Heart left ventricle (tissue), 13 donors: ENCODE data around the gene KCNQ1.

Source experiments
- POLR2A ChIP-seq, 2 donors: fragments of 450-650 bp; IDR thresholded peaks; one replicate each; pipeline ENCODE4 v1.6.1; 2017; ENCODE audit warnings: antibody characterized with exemption in 2 of 2, mild to moderate bottlenecking in 2 of 2, moderate library complexity in 2 of 2
- TF ChIP-seq, protein P1 (sequence below), 12 donors: fragments of 200-600 bp; sonication (generic) in 4 of 12; IDR thresholded peaks; one replicate each; pipeline versions ENCODE4 v1.5.0 to v1.8.0; 2018 to 2022; ENCODE audit warnings: antibody characterized with exemption in 12 of 12, mild to moderate bottlenecking in 5 of 12
- donor health status: ischemic (EF 13 %, LVEDD 7.1; RV severe dilation, severe dysfunction).
- donor health status: DM: no; HTN: yes; CAD: no.
- donor health status: DM: no; HTN: no; CAD: no.
- donor health status: ischemic (EF 25% LVEDD 6.9; RV normal size, moderate dysfunction).
- donor health status: ischemic (EF 25% LVEDD 5.7; RV mildly dilated, moderate dysfunction).
- donor health status: ischemic (EF 35%, LVEDD 5.7; RV mildly dilated, moderate dysfunction).
- donor health status: nonischemic (EF 11% LVEDD 7.7; RV severe dilation, severe dysfunction).
- donor health status: DM: yes; HTN: yes; CAD: no.
- donor health status: PGD.
- donor health status: ischemic (EF 29% LVEDD 5.4; RV normal size, mild dysfunction).
- donor health status: nonischemic (EF 23%, LVEDD 6.1; RV moderate dilation, normal function).

DNA sequence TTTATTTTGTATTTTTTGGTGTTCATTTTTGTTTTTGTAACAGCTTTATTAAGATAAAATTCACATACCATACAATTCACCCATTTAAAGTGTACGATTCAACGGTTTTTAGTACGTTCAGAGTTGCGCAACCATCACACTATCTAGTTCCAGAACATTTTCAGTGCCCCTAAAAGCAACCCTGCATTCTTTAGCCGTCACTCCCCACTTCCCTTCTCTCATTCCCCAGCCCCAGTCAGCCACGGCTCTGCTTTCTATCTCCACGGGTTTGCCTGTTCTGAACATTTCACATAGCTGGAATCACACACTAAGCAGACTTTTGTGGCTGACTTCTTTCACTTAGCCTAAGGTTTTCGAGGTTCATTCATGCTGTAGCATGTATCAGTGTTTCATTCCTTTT is 264.6 kb downstream of the KCNQ1 start:
- TF ChIP-seq, protein P1, sequence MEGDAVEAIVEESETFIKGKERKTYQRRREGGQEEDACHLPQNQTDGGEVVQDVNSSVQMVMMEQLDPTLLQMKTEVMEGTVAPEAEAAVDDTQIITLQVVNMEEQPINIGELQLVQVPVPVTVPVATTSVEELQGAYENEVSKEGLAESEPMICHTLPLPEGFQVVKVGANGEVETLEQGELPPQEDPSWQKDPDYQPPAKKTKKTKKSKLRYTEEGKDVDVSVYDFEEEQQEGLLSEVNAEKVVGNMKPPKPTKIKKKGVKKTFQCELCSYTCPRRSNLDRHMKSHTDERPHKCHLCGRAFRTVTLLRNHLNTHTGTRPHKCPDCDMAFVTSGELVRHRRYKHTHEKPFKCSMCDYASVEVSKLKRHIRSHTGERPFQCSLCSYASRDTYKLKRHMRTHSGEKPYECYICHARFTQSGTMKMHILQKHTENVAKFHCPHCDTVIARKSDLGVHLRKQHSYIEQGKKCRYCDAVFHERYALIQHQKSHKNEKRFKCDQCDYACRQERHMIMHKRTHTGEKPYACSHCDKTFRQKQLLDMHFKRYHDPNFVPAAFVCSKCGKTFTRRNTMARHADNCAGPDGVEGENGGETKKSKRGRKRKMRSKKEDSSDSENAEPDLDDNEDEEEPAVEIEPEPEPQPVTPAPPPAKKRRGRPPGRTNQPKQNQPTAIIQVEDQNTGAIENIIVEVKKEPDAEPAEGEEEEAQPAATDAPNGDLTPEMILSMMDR (IDR thresholded peaks at IDR 0.05), result no peak
- TF ChIP-seq POLR2A (IDR thresholded peaks at IDR 0.05), result no peak
